OCI-LY1 (cell line): ENCODE measurements around the gene RBBP4.

Experiments
- H2AFZ ChIP-seq: fragments of 200-600 bp; sonication (generic), shearing (Covaris generic); 2 replicates; pipeline ENCODE4 v1.6.0; 2014; ENCODE audit warnings: antibody characterized with exemption, mild to moderate bottlenecking, low read length
- H3F3A ChIP-seq: fragments of 200-600 bp; sonication (generic), shearing (Covaris generic); 2 replicates; pipeline ENCODE4 v1.6.0; 2014; ENCODE audit warnings: mild to moderate bottlenecking, antibody characterized with exemption, low read length, moderate library complexity; ENCODE audit not compliant: insufficient read depth
- H3K27ac ChIP-seq: fragments of 200-600 bp; sonication (generic); 2 replicates; pipeline ENCODE4 v1.5.1; 2014; ENCODE audit warnings: low read length, mixed run types, mild to moderate bottlenecking, low read depth; ENCODE audit not compliant: poor library complexity, severe bottlenecking
- H3K27me3 ChIP-seq: fragments of 200-600 bp; sonication (generic); 2 replicates; pipeline ENCODE4 v1.6.0; 2014; ENCODE audit warnings: antibody characterized with exemption, mild to moderate bottlenecking, low read length, moderate library complexity; ENCODE audit not compliant: insufficient read depth
- H3K36me3 ChIP-seq: fragments of 200-600 bp; sonication (generic); 2 replicates; pipeline ENCODE4 v1.6.1; 2014; ENCODE audit warnings: mild to moderate bottlenecking, antibody characterized with exemption, low read length, moderate library complexity, mixed read lengths; ENCODE audit not compliant: insufficient read depth
- H3K4me1 ChIP-seq: fragments of 200-600 bp; sonication (generic); 2 replicates; pipeline ENCODE4 v1.5.1; 2014; ENCODE audit warnings: mild to moderate bottlenecking, low read length, moderate library complexity; ENCODE audit not compliant: insufficient read depth, severe bottlenecking
- H3K4me2 ChIP-seq: fragments of 200-600 bp; sonication (generic), shearing (Covaris generic); 2 replicates; pipeline ENCODE4 v1.6.1; 2014; ENCODE audit warnings: low read length
- H3K4me3 ChIP-seq: fragments of 200-600 bp; sonication (generic); 2 replicates; pipeline ENCODE4 v1.5.1; 2014; ENCODE audit warnings: low read length, low read depth, mild to moderate bottlenecking, mixed read lengths; ENCODE audit not compliant: poor library complexity, severe bottlenecking
- H3K79me2 ChIP-seq: fragments of 200-600 bp; shearing (Covaris generic); 2 replicates; pipeline ENCODE4 v1.6.1; 2016; ENCODE audit warnings: mixed run types, low read length, mixed read lengths; ENCODE audit not compliant: insufficient read depth
- H3K9ac ChIP-seq: fragments of 200-600 bp; sonication (generic), shearing (Covaris generic); 2 replicates; pipeline ENCODE4 v1.6.1; 2014; ENCODE audit warnings: mild to moderate bottlenecking, low read length, mixed read lengths
- H3K9me2 ChIP-seq: fragments of 200-600 bp; sonication (generic), shearing (Covaris generic); 2 replicates; pipeline ENCODE4 v1.6.1; 2014; ENCODE audit warnings: low read depth, mild to moderate bottlenecking, low read length, mixed read lengths
- H3K9me3 ChIP-seq: fragments of 200-600 bp; shearing (Covaris generic); 2 replicates; pipeline ENCODE4 v1.6.1; 2014; ENCODE audit warnings: low read length, mixed read lengths
- H4K20me1 ChIP-seq: fragments of 200-600 bp; sonication (generic), shearing (Covaris generic); 2 replicates; pipeline ENCODE4 v1.6.0; 2016; ENCODE audit warnings: mild to moderate bottlenecking, low read length; ENCODE audit not compliant: insufficient read depth
- EZH2 ChIP-seq: fragments of 200-600 bp; sonication (generic), shearing (Covaris generic); IDR thresholded peaks from 2 replicates; pipeline ENCODE4 v1.8.0; 2017; ENCODE audit warnings: borderline replicate concordance, mixed run types, mild to moderate bottlenecking, antibody characterized with exemption, low read length, moderate library complexity, mixed read lengths
- TF ChIP-seq, protein P1 (sequence below): fragments of 200-600 bp; sonication (generic), shearing (Covaris generic); IDR thresholded peaks from 2 replicates; pipeline ENCODE4 v1.5.1; 2017; ENCODE audit warnings: mild to moderate bottlenecking, antibody characterized with exemption, low read length, moderate library complexity, mixed read lengths

Gene RBBP4

DNA sequence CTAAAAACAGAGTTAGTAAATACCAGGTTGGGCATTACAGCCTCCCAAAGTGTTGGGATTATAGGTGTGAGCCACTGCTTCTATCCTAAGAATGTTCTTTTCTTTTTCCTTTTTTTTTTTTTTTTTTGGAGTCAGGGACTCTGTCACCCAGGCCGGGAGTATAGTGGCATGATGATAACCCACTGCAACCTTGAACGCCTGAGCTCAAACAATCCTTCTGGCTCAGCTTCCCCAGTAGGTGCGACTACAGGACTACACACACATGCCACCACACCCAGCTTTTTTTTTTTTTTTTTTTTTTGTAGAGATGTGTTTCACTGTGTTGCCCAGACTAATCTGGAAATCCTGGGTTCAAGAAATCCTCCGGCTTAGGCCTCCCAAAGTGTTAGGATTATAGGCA, 6.6 kb upstream of the RBBP4 start:
- H3K4me2 ChIP-seq = no peak overlapping the region
- no peak overlapping the region for H3K4me3 ChIP-seq
- H3K36me3 ChIP-seq = no peaks in the 10 kb centered on the region
- no peaks in the 10 kb centered on the region for H3K9me3 ChIP-seq
- no peak overlapping the region for H2AFZ ChIP-seq
- no peak overlapping the region for H3K9ac ChIP-seq
- no peaks in the 10 kb centered on the region for H3K27me3 ChIP-seq
- TF ChIP-seq, protein P1, sequence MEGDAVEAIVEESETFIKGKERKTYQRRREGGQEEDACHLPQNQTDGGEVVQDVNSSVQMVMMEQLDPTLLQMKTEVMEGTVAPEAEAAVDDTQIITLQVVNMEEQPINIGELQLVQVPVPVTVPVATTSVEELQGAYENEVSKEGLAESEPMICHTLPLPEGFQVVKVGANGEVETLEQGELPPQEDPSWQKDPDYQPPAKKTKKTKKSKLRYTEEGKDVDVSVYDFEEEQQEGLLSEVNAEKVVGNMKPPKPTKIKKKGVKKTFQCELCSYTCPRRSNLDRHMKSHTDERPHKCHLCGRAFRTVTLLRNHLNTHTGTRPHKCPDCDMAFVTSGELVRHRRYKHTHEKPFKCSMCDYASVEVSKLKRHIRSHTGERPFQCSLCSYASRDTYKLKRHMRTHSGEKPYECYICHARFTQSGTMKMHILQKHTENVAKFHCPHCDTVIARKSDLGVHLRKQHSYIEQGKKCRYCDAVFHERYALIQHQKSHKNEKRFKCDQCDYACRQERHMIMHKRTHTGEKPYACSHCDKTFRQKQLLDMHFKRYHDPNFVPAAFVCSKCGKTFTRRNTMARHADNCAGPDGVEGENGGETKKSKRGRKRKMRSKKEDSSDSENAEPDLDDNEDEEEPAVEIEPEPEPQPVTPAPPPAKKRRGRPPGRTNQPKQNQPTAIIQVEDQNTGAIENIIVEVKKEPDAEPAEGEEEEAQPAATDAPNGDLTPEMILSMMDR = no peak
- no peak for TF ChIP-seq EZH2
- H3K27ac ChIP-seq = no peak overlapping the region
- no peaks in the 10 kb centered on the region for H3K9me2 ChIP-seq
- peaks cover 25% of the 10 kb centered on the region for H3K4me1 ChIP-seq
- H3F3A ChIP-seq = no peaks in the 10 kb centered on the region
- H3K79me2 ChIP-seq = peaks cover 29% of the 10 kb centered on the region
- H4K20me1 ChIP-seq = no peaks in the 10 kb centered on the region

DNA sequence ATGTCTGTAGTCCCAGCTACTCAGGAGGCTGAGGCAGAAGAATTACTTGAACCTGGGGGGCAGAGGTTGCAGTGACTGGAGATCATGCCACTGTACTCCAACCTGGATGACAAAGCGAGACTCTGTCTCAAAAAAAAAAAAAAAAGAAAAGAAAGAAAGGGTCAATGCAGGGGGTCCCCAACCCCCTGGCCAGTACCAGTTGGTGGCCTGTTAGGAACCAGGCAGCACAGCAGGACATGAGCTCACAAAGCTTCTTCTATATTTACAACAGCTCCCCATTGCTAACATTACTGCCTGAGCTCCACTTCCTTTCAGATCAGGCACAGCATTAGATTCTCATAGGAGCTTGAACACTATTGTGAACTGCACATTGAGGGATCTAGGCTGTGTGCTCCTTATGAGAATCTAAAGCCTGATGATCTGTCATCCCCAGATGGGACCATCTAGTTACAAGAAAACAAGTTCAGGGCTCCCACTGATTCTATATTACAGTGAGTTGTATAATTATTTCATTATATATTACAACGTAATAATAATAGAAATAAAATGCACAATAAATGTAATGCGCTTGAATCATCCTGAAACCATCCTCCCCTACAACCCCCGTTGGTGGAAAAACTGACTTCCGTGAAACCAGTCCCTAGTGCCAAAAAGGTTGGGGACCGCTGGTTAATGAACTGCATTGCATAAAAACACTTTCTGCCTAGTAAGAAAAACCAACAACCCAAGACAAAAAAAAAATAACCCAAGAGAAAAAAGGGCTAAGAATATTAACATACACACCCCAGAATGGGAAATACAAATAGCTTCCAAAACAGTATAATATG, 3.5 kb upstream of the RBBP4 start:
- Histone ChIP-seq H3K4me2 (peak overlapping the region; percentile 49), H2AFZ (no peak overlapping the region), H3K79me2 (peaks cover 40% of the 10 kb centered on the region), H3K9me2 (no peaks in the 10 kb centered on the region), H3F3A (no peaks in the 10 kb centered on the region), H3K9me3 (no peaks in the 10 kb centered on the region), H3K4me1 (peaks cover 33% of the 10 kb centered on the region), H3K36me3 (peaks cover 16% of the 10 kb centered on the region), H4K20me1 (no peaks in the 10 kb centered on the region), H3K27ac (peak overlapping the region; percentile 98), H3K9ac (peak overlapping the region; percentile 8; the same call in 1 of the 2 replicates), H3K27me3 (no peaks in the 10 kb centered on the region), H3K4me3 (peak overlapping the region; percentile 98)
- TF ChIP-seq, protein P1 = no peak
- TF ChIP-seq EZH2 = no peak

DNA sequence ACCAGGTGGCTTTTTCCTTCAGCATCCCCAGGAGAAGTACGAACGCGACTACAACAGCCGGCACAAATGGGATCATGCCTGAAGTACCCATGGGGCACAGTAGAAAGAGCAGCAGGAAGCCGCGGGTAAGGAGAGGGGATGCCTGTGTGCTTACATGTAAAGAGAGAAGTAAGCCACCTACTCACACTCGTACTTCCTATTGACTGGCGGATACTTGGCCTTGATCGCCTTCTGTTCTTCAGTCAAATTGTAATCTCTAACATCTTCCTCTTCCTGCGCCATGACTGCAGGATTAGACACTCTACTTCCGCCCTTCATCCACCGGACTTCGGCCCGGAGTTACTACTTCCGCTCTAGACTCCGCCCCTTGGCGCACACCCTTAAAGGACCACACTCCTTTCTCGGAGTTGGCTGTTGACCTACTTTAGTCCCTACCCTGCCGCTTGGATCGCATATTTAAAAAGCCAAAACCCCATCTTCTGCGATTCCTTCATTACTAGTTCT, 708 bp upstream of the RBBP4 start, which contains the start of gene ZBTB8OS:
ZBTB8OS (minus strand) TSS at position 303 of the 504 bp plus-strand sequence; CDS start at position 282, 21 bp downstream.
- Histone ChIP-seq H3K27me3 (no peaks in the 10 kb centered on the region), H3K9me2 (no peaks in the 10 kb centered on the region), H4K20me1 (no peaks in the 10 kb centered on the region), H3K36me3 (peaks cover 44% of the 10 kb centered on the region), H3K79me2 (peaks cover 57% of the 10 kb centered on the region), H3K4me3 (peak within 1 kb of the TSS; percentile 98), H3K4me1 (peaks cover 57% of the 10 kb centered on the region), H3K9me3 (no peaks in the 10 kb centered on the region), H3K4me2 (peak within 1 kb of the TSS; percentile 93), H3K27ac (peak within 1 kb of the TSS; percentile 98), H2AFZ (no peak within 1 kb of the TSS), H3F3A (no peaks in the 10 kb centered on the region), H3K9ac (peak within 1 kb of the TSS; percentile 98)
- TF ChIP-seq EZH2 = no peak
- TF ChIP-seq, protein P1 = no peak
